DND-41 (cell line): ENCODE results near the gene SH3RF3.

Experiments
- ATAC-seq: fragments of 200-7000 bp; cut with Tn5 transposase; 3 replicates; pipeline ENCODE4 v1.9.1; 2021; ENCODE audit warnings: low read depth; ENCODE audit not compliant: insufficient read depth
- DNase-seq: peaks from one replicate; pipeline ENCODE4 v3.0.0-alpha.2; 2020
- H2AFZ ChIP-seq: 2 replicates; pipeline ENCODE4 v1.6.0; 2012; ENCODE audit warnings: low read depth, low read length
- H3K27ac ChIP-seq: 2 replicates; pipeline ENCODE4 v1.5.1; 2012; ENCODE audit warnings: low read length, inconsistent platforms
- H3K27me3 ChIP-seq: fragments of 200-600 bp; sonication (generic); 2 replicates; pipeline ENCODE4 v1.6.0; 2012; ENCODE audit warnings: low read length, mild to moderate bottlenecking, inconsistent platforms; ENCODE audit not compliant: insufficient read depth, poor library complexity
- H3K36me3 ChIP-seq: 2 replicates; pipeline ENCODE4 v1.5.1; 2012; ENCODE audit warnings: low read length, inconsistent platforms; ENCODE audit not compliant: insufficient read depth
- H3K4me1 ChIP-seq: 2 replicates; pipeline ENCODE4 v1.5.1; 2012; ENCODE audit warnings: mild to moderate bottlenecking, low read length; ENCODE audit not compliant: insufficient read depth
- H3K4me2 ChIP-seq: 2 replicates; pipeline ENCODE4 v1.6.0; 2012; ENCODE audit warnings: mild to moderate bottlenecking, moderate library complexity, low read length, inconsistent platforms; ENCODE audit not compliant: insufficient read depth
- H3K4me3 ChIP-seq, 2 experiments: fragments of 200-600 bp in 1 of 2; shearing (Covaris generic) in 1 of 2; 2 replicates each; pipeline ENCODE4 v1.5.1; 2012 to 2016; ENCODE audit warnings: inconsistent platforms in 2 of 2, low read length in 2 of 2, mild to moderate bottlenecking in 2 of 2, low read depth in 1 of 2, moderate library complexity in 1 of 2
- H3K79me2 ChIP-seq: 2 replicates; pipeline ENCODE4 v1.6.0; 2012; ENCODE audit warnings: low read length, inconsistent platforms; ENCODE audit not compliant: insufficient read depth
- H3K9ac ChIP-seq: 2 replicates; pipeline ENCODE4 v1.6.0; 2012; ENCODE audit warnings: low read depth, mild to moderate bottlenecking, inconsistent platforms, low read length, moderate library complexity
- H3K9me3 ChIP-seq: 2 replicates; pipeline ENCODE4 v1.5.1; 2012; ENCODE audit warnings: low read length, moderate library complexity, mild to moderate bottlenecking, inconsistent platforms; ENCODE audit not compliant: insufficient read depth, severe bottlenecking
- H4K20me1 ChIP-seq: 2 replicates; pipeline ENCODE4 v1.6.0; 2012; ENCODE audit warnings: low read length; ENCODE audit not compliant: insufficient read depth
- CTCF ChIP-seq: IDR thresholded peaks from 2 replicates; pipeline ENCODE4 v1.5.1; 2012; ENCODE audit warnings: borderline replicate concordance, low read length, moderate library complexity, mild to moderate bottlenecking; ENCODE audit not compliant: poor library complexity, severe bottlenecking; ENCODE audit errors: extremely low read depth
- EZH2 ChIP-seq: IDR thresholded peaks from 3 replicates; pipeline ENCODE4 v1.6.1; 2012; ENCODE audit warnings: borderline replicate concordance, low read depth, mild to moderate bottlenecking, moderate library complexity, low read length, inconsistent platforms; ENCODE audit not compliant: severe bottlenecking

SH3RF3 gene

GRCh38 chr2:109162999-109163398, 34.0 kb downstream of the SH3RF3 start:
- peaks cover 8% of the 10 kb centered on the region for H4K20me1 ChIP-seq
- no peak for ATAC-seq
- H3K4me1 ChIP-seq: no peaks in the 10 kb centered on the region
- H3K36me3 ChIP-seq: no peaks in the 10 kb centered on the region
- no peak overlapping the region for H3K9ac ChIP-seq
- peaks cover 2% of the 10 kb centered on the region for H3K27me3 ChIP-seq
- no peak overlapping the region for H3K4me3 ChIP-seq
- H3K4me2 ChIP-seq: no peak overlapping the region
- TF ChIP-seq CTCF (no peak), EZH2 (no peak)
- DNase-seq: no peak
- H3K27ac ChIP-seq: no peak overlapping the region
- no peaks in the 10 kb centered on the region for H3K79me2 ChIP-seq
- H2AFZ ChIP-seq: no peak overlapping the region
- H3K9me3 ChIP-seq: no peaks in the 10 kb centered on the region

- Histone ChIP-seq H2AFZ (no peak overlapping the region), H3K9ac (no peak overlapping the region), H3K27ac (no peak overlapping the region), H3K36me3 (no peaks in the 10 kb centered on the region), H3K4me1 (no peaks in the 10 kb centered on the region), H3K4me3 (no peak overlapping the region), H3K27me3 (peaks cover 7% of the 10 kb centered on the region), H3K4me2 (no peak overlapping the region), H3K79me2 (no peaks in the 10 kb centered on the region), H3K9me3 (no peaks in the 10 kb centered on the region), H4K20me1 (peaks cover 8% of the 10 kb centered on the region; the same call in 1 of the 2 replicates)
- ATAC-seq: no peak
- DNase-seq: no peak
- TF ChIP-seq EZH2 (no peak), CTCF (no peak)
These were observed 35.3 kb downstream of the SH3RF3 start for GRCh38 chr2:109164311-109164710.

- TF ChIP-seq EZH2: no peak
- TF ChIP-seq CTCF: no peak
- H3K9me3 ChIP-seq: no peaks in the 10 kb centered on the region
- peaks cover 8% of the 10 kb centered on the region; the same call in 1 of the 2 replicates for H4K20me1 ChIP-seq
- no peaks in the 10 kb centered on the region for H3K79me2 ChIP-seq
- no peak overlapping the region for H3K4me2 ChIP-seq
- H3K4me3 ChIP-seq: no peak overlapping the region
- peaks cover 7% of the 10 kb centered on the region for H3K27me3 ChIP-seq
- DNase-seq (no peak), ATAC-seq (no peak)
- H3K4me1 ChIP-seq: no peaks in the 10 kb centered on the region
- H3K9ac ChIP-seq: no peak overlapping the region
- H3K27ac ChIP-seq: no peak overlapping the region
- no peaks in the 10 kb centered on the region for H3K36me3 ChIP-seq
- no peak overlapping the region for H2AFZ ChIP-seq
These were observed 35.8 kb downstream of the SH3RF3 start for GRCh38 chr2:109164739-109165221.

- TF ChIP-seq CTCF: no peak
- no peak for TF ChIP-seq EZH2
- H2AFZ ChIP-seq: no peak overlapping the region
- H3K9ac ChIP-seq: no peak overlapping the region
- H3K4me2 ChIP-seq: no peak overlapping the region
- no peak overlapping the region for H3K4me3 ChIP-seq
- ATAC-seq (no peak), DNase-seq (no peak)
- no peaks in the 10 kb centered on the region for H3K36me3 ChIP-seq
- H4K20me1 ChIP-seq: no peaks in the 10 kb centered on the region
- H3K9me3 ChIP-seq: no peaks in the 10 kb centered on the region
- peaks cover 7% of the 10 kb centered on the region for H3K27me3 ChIP-seq
- H3K27ac ChIP-seq: no peak overlapping the region
- H3K79me2 ChIP-seq: no peaks in the 10 kb centered on the region
- H3K4me1 ChIP-seq: no peaks in the 10 kb centered on the region
These were observed 37.8 kb downstream of the SH3RF3 start for GRCh38 chr2:109166811-109167210.
